IPS-20b (cell line): ENCODE data around the gene OR14A16.

Source experiments
- H3K27ac ChIP-seq: one replicate; pipeline ENCODE4 v1.5.1; 2013; ENCODE audit warnings: low read length
- H3K27me3 ChIP-seq: 2 replicates; pipeline ENCODE4 v1.6.1; 2013; ENCODE audit warnings: mild to moderate bottlenecking, low read length, inconsistent platforms; ENCODE audit not compliant: insufficient read depth
- H3K36me3 ChIP-seq: 2 replicates; pipeline ENCODE4 v1.6.1; 2013; ENCODE audit warnings: low read depth, mild to moderate bottlenecking, inconsistent platforms, low read length, moderate library complexity; ENCODE audit not compliant: insufficient read depth
- H3K4me1 ChIP-seq: 2 replicates; pipeline ENCODE4 v1.6.1; 2013; ENCODE audit warnings: mild to moderate bottlenecking, control low read depth, inconsistent platforms, low read length, moderate library complexity; ENCODE audit not compliant: insufficient read depth
- H3K4me3 ChIP-seq: 2 replicates; pipeline ENCODE4 v1.5.1; 2013; ENCODE audit warnings: mild to moderate bottlenecking, low read length, inconsistent platforms
- H3K9ac ChIP-seq: 2 replicates; pipeline ENCODE4 v1.6.1; 2013; ENCODE audit warnings: low read depth, mild to moderate bottlenecking, inconsistent platforms, low read length, moderate library complexity
- H3K9me3 ChIP-seq: 2 replicates; pipeline ENCODE4 v1.6.1; 2013; ENCODE audit warnings: mild to moderate bottlenecking, low read depth, low read length, inconsistent platforms; ENCODE audit not compliant: insufficient read depth

OR14A16 gene

GRCh38 chr1:247824023-247824422 lies at the start of gene OR14A16:
OR14A16 (minus strand) TSS chr1:247824119; CDS start chr1:247815729, 8,390 bp downstream.
- Histone ChIP-seq H3K4me3 (peak within 1 kb of the TSS; percentile 45; the same call in 1 of the 2 replicates), H3K9me3 (no peaks in the 10 kb centered on the region), H3K36me3 (no peaks in the 10 kb centered on the region), H3K27me3 (no peaks in the 10 kb centered on the region), H3K4me1 (peaks cover 17% of the 10 kb centered on the region), H3K27ac (peak within 1 kb of the TSS; percentile 36), H3K9ac (no peak within 1 kb of the TSS)

- peaks cover 15% of the 10 kb centered on the region for H3K9me3 ChIP-seq
- no peaks in the 10 kb centered on the region for H3K36me3 ChIP-seq
These were observed 41.5 kb upstream of the OR14A16 start for GRCh38 chr1:247865416-247865815.

GRCh38 chr1:247864644-247865043 lies 40.7 kb upstream of the OR14A16 start:
- H3K9me3 ChIP-seq = peaks cover 7% of the 10 kb centered on the region; the same call in 1 of the 2 replicates
- no peaks in the 10 kb centered on the region for H3K4me1 ChIP-seq
- H3K4me3 ChIP-seq = no peak overlapping the region
- no peak overlapping the region for H3K27ac ChIP-seq
- H3K36me3 ChIP-seq = no peaks in the 10 kb centered on the region
- no peaks in the 10 kb centered on the region for H3K27me3 ChIP-seq
- H3K9ac ChIP-seq = no peak overlapping the region

More at GRCh38 chr1:247865416-247865815, 41.5 kb upstream of the OR14A16 start:
- Histone ChIP-seq H3K27me3 (no peaks in the 10 kb centered on the region), H3K4me3 (no peak overlapping the region), H3K4me1 (no peaks in the 10 kb centered on the region), H3K27ac (no peak overlapping the region), H3K9ac (no peak overlapping the region)

GRCh38 chr1:247862756-247863155 lies 38.8 kb upstream of the OR14A16 start:
- Histone ChIP-seq H3K4me3 (no peak overlapping the region), H3K36me3 (no peaks in the 10 kb centered on the region), H3K9me3 (peaks cover 2% of the 10 kb centered on the region; the same call in 1 of the 2 replicates), H3K27ac (no peak overlapping the region), H3K9ac (no peak overlapping the region), H3K27me3 (peaks cover 14% of the 10 kb centered on the region), H3K4me1 (no peaks in the 10 kb centered on the region)

GRCh38 chr1:247857985-247858619 lies 34.2 kb upstream of the OR14A16 start:
- H3K4me1 ChIP-seq = no peaks in the 10 kb centered on the region
- H3K4me3 ChIP-seq = peak overlapping the region; percentile 70; the same call in 1 of the 2 replicates
- H3K9me3 ChIP-seq = no peaks in the 10 kb centered on the region
- H3K9ac ChIP-seq = no peak overlapping the region
- peaks cover 36% of the 10 kb centered on the region for H3K27me3 ChIP-seq
- no peak overlapping the region for H3K27ac ChIP-seq
- no peaks in the 10 kb centered on the region for H3K36me3 ChIP-seq

GRCh38 chr1:247857069-247857984 lies 33.4 kb upstream of the OR14A16 start, which contains the start of gene TRIM58:
TRIM58 (plus strand) TSS chr1:247857187; CDS start chr1:247857247, 60 bp downstream.
- H3K27me3 ChIP-seq = peaks cover 36% of the 10 kb centered on the region
- H3K27ac ChIP-seq = no peak within 1 kb of the TSS
- H3K9ac ChIP-seq = peak within 1 kb of the TSS; percentile 37; the same call in 1 of the 2 replicates
- peak within 1 kb of the TSS; percentile 70 for H3K4me3 ChIP-seq
- no peaks in the 10 kb centered on the region for H3K4me1 ChIP-seq
- no peaks in the 10 kb centered on the region for H3K9me3 ChIP-seq
- H3K36me3 ChIP-seq = no peaks in the 10 kb centered on the region

- Histone ChIP-seq H3K27me3 (peaks cover 36% of the 10 kb centered on the region), H3K9ac (no peak overlapping the region), H3K9me3 (no peaks in the 10 kb centered on the region)
These were observed 32.0 kb upstream of the OR14A16 start for GRCh38 chr1:247855911-247856310.

GRCh38 chr1:247854899-247855545 lies 31.1 kb upstream of the OR14A16 start:
- no peaks in the 10 kb centered on the region for H3K4me1 ChIP-seq
- no peaks in the 10 kb centered on the region for H3K36me3 ChIP-seq
- H3K27ac ChIP-seq = no peak overlapping the region
- no peaks in the 10 kb centered on the region for H3K9me3 ChIP-seq
- no peak overlapping the region for H3K4me3 ChIP-seq
- H3K9ac ChIP-seq = no peak overlapping the region
- H3K27me3 ChIP-seq = peaks cover 36% of the 10 kb centered on the region

More at GRCh38 chr1:247855911-247856310, 32.0 kb upstream of the OR14A16 start:
- H3K4me1 ChIP-seq = no peaks in the 10 kb centered on the region
- no peak overlapping the region for H3K4me3 ChIP-seq
- no peak overlapping the region for H3K27ac ChIP-seq
- no peaks in the 10 kb centered on the region for H3K36me3 ChIP-seq

- Histone ChIP-seq H3K27ac (no peak overlapping the region), H3K27me3 (no peaks in the 10 kb centered on the region), H3K9me3 (no peaks in the 10 kb centered on the region), H3K4me1 (peaks cover 5% of the 10 kb centered on the region; the same call in 1 of the 2 replicates), H3K36me3 (no peaks in the 10 kb centered on the region), H3K4me3 (no peak overlapping the region), H3K9ac (no peak overlapping the region)
These were observed 25.7 kb upstream of the OR14A16 start for GRCh38 chr1:247849616-247850015.

- H3K9me3 ChIP-seq = no peaks in the 10 kb centered on the region
- H3K27me3 ChIP-seq = no peaks in the 10 kb centered on the region
- no peak overlapping the region for H3K9ac ChIP-seq
- no peak overlapping the region for H3K4me3 ChIP-seq
- no peak overlapping the region for H3K27ac ChIP-seq
- H3K4me1 ChIP-seq = peaks cover 10% of the 10 kb centered on the region; the same call in 1 of the 2 replicates
- H3K36me3 ChIP-seq = no peaks in the 10 kb centered on the region
These were observed 24.4 kb upstream of the OR14A16 start for GRCh38 chr1:247848346-247848745.

GRCh38 chr1:247845693-247846017 lies 21.7 kb upstream of the OR14A16 start:
- Histone ChIP-seq H3K9me3 (no peaks in the 10 kb centered on the region), H3K9ac (no peak overlapping the region), H3K27ac (no peak overlapping the region), H3K4me1 (peaks cover 10% of the 10 kb centered on the region; the same call in 1 of the 2 replicates), H3K4me3 (no peak overlapping the region), H3K36me3 (no peaks in the 10 kb centered on the region), H3K27me3 (no peaks in the 10 kb centered on the region)
